ENCODE data around the gene KRTAP10-8.
"Not testable (repeated sequence)": the region's sequence is repeated elsewhere in the genome, so short reads cannot be mapped to it uniquely, and the experiment has no call there.

Gene KRTAP10-8

GRCh38 chr21:44579833-44580144, 32.1 kb upstream of the KRTAP10-8 start:
- no peak for DNase-seq

- DNase-seq, result not testable (repeated sequence)
These were observed 31.6 kb upstream of the KRTAP10-8 start, which contains the start of gene KRTAP10-5 for GRCh38 chr21:44580231-44580821. Gene KRTAP10-5 (minus strand): TSS chr21:44580604. CDS start chr21:44580578, 26 bp downstream.

- DNase-seq, result no peak
These were observed 30.7 kb upstream of the KRTAP10-8 start for GRCh38 chr21:44581158-44581557.

GRCh38 chr21:44582055-44582454, 29.8 kb upstream of the KRTAP10-8 start:
- DNase-seq, result no peak

GRCh38 chr21:44583089-44583799, 28.6 kb upstream of the KRTAP10-8 start:
- DNase-seq, result no peak

GRCh38 chr21:44583800-44584147, 28.1 kb upstream of the KRTAP10-8 start:
- DNase-seq, result no peak

- no peak for DNase-seq
These were observed 26.0 kb upstream of the KRTAP10-8 start for GRCh38 chr21:44585892-44586291.

GRCh38 chr21:44589094-44589493, 22.8 kb upstream of the KRTAP10-8 start:
- no peak for DNase-seq

- DNase-seq, result no peak
These were observed 22.1 kb upstream of the KRTAP10-8 start for GRCh38 chr21:44589586-44590305.

GRCh38 chr21:44590311-44590721, 21.6 kb upstream of the KRTAP10-8 start:
- DNase-seq, result no peak

- not testable (repeated sequence) for DNase-seq
These were observed 20.7 kb upstream of the KRTAP10-8 start for GRCh38 chr21:44590897-44591800.

GRCh38 chr21:44591801-44592130, 20.1 kb upstream of the KRTAP10-8 start:
- DNase-seq, result not testable (repeated sequence)

GRCh38 chr21:44592446-44593311, 19.2 kb upstream of the KRTAP10-8 start, which contains the start of gene KRTAP10-6:
Gene KRTAP10-6 (minus strand): TSS chr21:44592505. CDS start chr21:44592484, 21 bp downstream.
- DNase-seq, result no peak

GRCh38 chr21:44593598-44594405, 18.1 kb upstream of the KRTAP10-8 start:
- DNase-seq, result no peak

- no peak for DNase-seq
These were observed 17.4 kb upstream of the KRTAP10-8 start for GRCh38 chr21:44594406-44594916.

- DNase-seq, result no peak
These were observed 16.4 kb upstream of the KRTAP10-8 start for GRCh38 chr21:44595524-44595923.

GRCh38 chr21:44596068-44596725, 15.7 kb upstream of the KRTAP10-8 start:
- no peak for DNase-seq

- DNase-seq, result no peak
These were observed 13.8 kb upstream of the KRTAP10-8 start for GRCh38 chr21:44598061-44598460.

- no peak for DNase-seq
These were observed 12.4 kb upstream of the KRTAP10-8 start for GRCh38 chr21:44599264-44600029.
